ENCODE measurements around the gene SMAD6. TPM values are rescaled to one million over a fixed set of nuclear protein-coding genes. Genes with fewer than 3 reads are reported as not detected.

Gene SMAD6
- total and polyA plus RNA-seq, 7 experiments from 2014 or later: 0.27 to 0.76 (median 0.40) TPM; not detected in 2

- DNase-seq (no peak), ATAC-seq (no peak)
- POLR2A ChIA-PET: interaction anchor here (0.5 to 1.6 kb wide), 3 partner anchors 17 to 85 kb away, joined by 3 to 4 read pairs (median 3); no protein-coding TSS in a partner anchor
- Histone ChIP-seq H3K36me3 (ENCODE audit: control insufficient read depth in 2 of 3, insufficient read depth in 3 of 3, low read length in 3 of 3) (no peaks in the 10 kb centered on the region), H3K27me3 (ENCODE audit: control insufficient read depth in 2 of 2, insufficient read depth in 2 of 2, low read length in 2 of 2) (no peaks in the 10 kb centered on the region), H3K9me3 (ENCODE audit: control insufficient read depth in 2 of 3, low read length in 3 of 3) (no peaks in the 10 kb centered on the region), H3K27ac (ENCODE audit: low read depth, low read length) (no peak overlapping the region), H3K4me1 (ENCODE audit: control insufficient read depth in 2 of 2, insufficient read depth in 2 of 2, low read length in 2 of 2) (peaks cover 0 to 4% of the 10 kb centered on the region in 2 donors), H3K4me3 (ENCODE audit: low read length) (peak overlapping the region; percentile 24)
- Mint-ChIP-seq H3K9me3 (peaks cover 0 to 1% (median 0%) of the 10 kb centered on the region in 11 donors), H3K4me3 (peak overlapping the region in 8 of 10 donors; percentile 50 to 74 (median 67)), H3K27me3 (peaks cover 0 to 18% (median 0%) of the 10 kb centered on the region in 5 donors), H3K36me3 (no peaks in the 10 kb centered on the region), H3K4me1 (peaks cover 0 to 18% (median 10%) of the 10 kb centered on the region in 7 donors), H3K27ac (peak overlapping the region in 6 of 9 donors; percentile 35 to 89 (median 62))
- CTCF ChIA-PET: no interaction called here
- intact Hi-C loops (cut with micrococcal nuclease): loop anchor here in 1 of 2 donors (1.0 kb wide), 1 partner anchor 47 kb away; the partner anchor contains the start of gene SMAD6
Measured at GRCh38 chr15:66655511-66655910, 46.5 kb upstream of the SMAD6 start.

- peak overlapping the region in 3 of 9 donors; percentile 10 to 71 (median 62) for H3K27ac Mint-ChIP-seq
- CTCF ChIA-PET: no interaction called here
- H3K9me3 Mint-ChIP-seq: peaks cover 0 to 1% (median 0%) of the 10 kb centered on the region in 11 donors
- H3K4me1 Mint-ChIP-seq: peaks cover 0 to 18% (median 10%) of the 10 kb centered on the region in 7 donors
- H3K4me3 ChIP-seq (ENCODE audit: low read length): no peak overlapping the region
- H3K36me3 Mint-ChIP-seq: no peaks in the 10 kb centered on the region
- POLR2A ChIA-PET: interaction anchor here (0.5 to 1.2 kb wide), 2 partner anchors 47 to 85 kb away, joined by 3 to 4 read pairs; no protein-coding TSS in a partner anchor
- intact Hi-C loops (cut with micrococcal nuclease): loop anchor here in 1 of 2 donors (1.0 kb wide), 1 partner anchor 46 kb away; the partner anchor contains the start of gene SMAD6
- DNase-seq (no peak), ATAC-seq (no peak)
- H3K27me3 ChIP-seq (ENCODE audit: control insufficient read depth in 2 of 2, insufficient read depth in 2 of 2, low read length in 2 of 2): no peaks in the 10 kb centered on the region
- H3K4me1 ChIP-seq (ENCODE audit: control insufficient read depth in 2 of 2, insufficient read depth in 2 of 2, low read length in 2 of 2): peaks cover 0 to 4% of the 10 kb centered on the region in 2 donors
- H3K36me3 ChIP-seq (ENCODE audit: control insufficient read depth in 2 of 3, insufficient read depth in 3 of 3, low read length in 3 of 3): no peaks in the 10 kb centered on the region
- H3K27me3 Mint-ChIP-seq: peaks cover 0 to 18% (median 0%) of the 10 kb centered on the region in 5 donors
- H3K27ac ChIP-seq (ENCODE audit: low read depth, low read length): no peak overlapping the region
- peak overlapping the region in 5 of 10 donors; percentile 41 to 74 (median 65) for H3K4me3 Mint-ChIP-seq
- H3K9me3 ChIP-seq (ENCODE audit: control insufficient read depth in 2 of 3, low read length in 3 of 3): no peaks in the 10 kb centered on the region
Measured at GRCh38 chr15:66655997-66656396, 46.0 kb upstream of the SMAD6 start.

GRCh38 chr15:66657185-66658020 lies 44.6 kb upstream of the SMAD6 start:
- Histone ChIP-seq H3K9me3 (ENCODE audit: control insufficient read depth in 2 of 3, low read length in 3 of 3) (no peaks in the 10 kb centered on the region), H3K4me3 (ENCODE audit: low read length) (no peak overlapping the region), H3K27ac (ENCODE audit: low read depth, low read length) (no peak overlapping the region), H3K36me3 (ENCODE audit: control insufficient read depth in 2 of 3, insufficient read depth in 3 of 3, low read length in 3 of 3) (no peaks in the 10 kb centered on the region), H3K4me1 (ENCODE audit: control insufficient read depth in 2 of 2, insufficient read depth in 2 of 2, low read length in 2 of 2) (peaks cover 0 to 4% of the 10 kb centered on the region in 2 donors), H3K27me3 (ENCODE audit: control insufficient read depth in 2 of 2, insufficient read depth in 2 of 2, low read length in 2 of 2) (no peaks in the 10 kb centered on the region)
- Mint-ChIP-seq H3K36me3 (no peaks in the 10 kb centered on the region), H3K27me3 (peaks cover 0 to 16% (median 0%) of the 10 kb centered on the region in 5 donors), H3K4me1 (peaks cover 0 to 18% (median 10%) of the 10 kb centered on the region in 7 donors), H3K27ac (no peak overlapping the region), H3K4me3 (no peak overlapping the region), H3K9me3 (peaks cover 0 to 1% (median 0%) of the 10 kb centered on the region in 11 donors)
- ChIA-PET POLR2A (no interaction called here), CTCF (no interaction called here)
- DNase-seq (no peak), ATAC-seq (no peak)
- intact Hi-C loops (cut with micrococcal nuclease): no loop called here

- Mint-ChIP-seq H3K4me1 (peaks cover 0 to 18% (median 10%) of the 10 kb centered on the region in 7 donors), H3K4me3 (no peak overlapping the region), H3K9me3 (peaks cover 0 to 1% (median 0%) of the 10 kb centered on the region in 11 donors), H3K27me3 (peaks cover 0 to 11% (median 0%) of the 10 kb centered on the region in 5 donors), H3K36me3 (no peaks in the 10 kb centered on the region), H3K27ac (no peak overlapping the region)
- Histone ChIP-seq H3K27me3 (ENCODE audit: control insufficient read depth in 2 of 2, insufficient read depth in 2 of 2, low read length in 2 of 2) (no peaks in the 10 kb centered on the region), H3K4me3 (ENCODE audit: low read length) (no peak overlapping the region), H3K27ac (ENCODE audit: low read depth, low read length) (no peak overlapping the region), H3K4me1 (ENCODE audit: control insufficient read depth in 2 of 2, insufficient read depth in 2 of 2, low read length in 2 of 2) (peaks cover 0 to 4% of the 10 kb centered on the region in 2 donors), H3K36me3 (ENCODE audit: control insufficient read depth in 2 of 3, insufficient read depth in 3 of 3, low read length in 3 of 3) (no peaks in the 10 kb centered on the region), H3K9me3 (ENCODE audit: control insufficient read depth in 2 of 3, low read length in 3 of 3) (no peaks in the 10 kb centered on the region)
- CTCF ChIA-PET: no interaction called here
- intact Hi-C loops (cut with micrococcal nuclease): no loop called here
- POLR2A ChIA-PET: no interaction called here
- DNase-seq (no peak), ATAC-seq (no peak)
Measured at GRCh38 chr15:66658044-66658443, 44.0 kb upstream of the SMAD6 start.

GRCh38 chr15:66658855-66659254 lies 43.2 kb upstream of the SMAD6 start:
- Histone ChIP-seq H3K27ac (ENCODE audit: low read depth, low read length) (no peak overlapping the region), H3K4me1 (ENCODE audit: control insufficient read depth in 2 of 2, insufficient read depth in 2 of 2, low read length in 2 of 2) (peaks cover 0 to 4% of the 10 kb centered on the region in 2 donors), H3K9me3 (ENCODE audit: control insufficient read depth in 2 of 3, low read length in 3 of 3) (no peaks in the 10 kb centered on the region), H3K27me3 (ENCODE audit: control insufficient read depth in 2 of 2, insufficient read depth in 2 of 2, low read length in 2 of 2) (no peaks in the 10 kb centered on the region), H3K4me3 (ENCODE audit: low read length) (no peak overlapping the region), H3K36me3 (ENCODE audit: control insufficient read depth in 2 of 3, insufficient read depth in 3 of 3, low read length in 3 of 3) (no peaks in the 10 kb centered on the region)
- peaks cover 0 to 1% (median 0%) of the 10 kb centered on the region in 11 donors for H3K9me3 Mint-ChIP-seq
- no peak overlapping the region for H3K4me3 Mint-ChIP-seq
- ATAC-seq (no peak), DNase-seq (no peak)
- ChIA-PET CTCF (no interaction called here), POLR2A (interaction anchor here (0.6 kb wide), 1 partner anchor 50 kb away, joined by 3 read pairs; no protein-coding TSS in a partner anchor)
- no peak overlapping the region for H3K27ac Mint-ChIP-seq
- H3K4me1 Mint-ChIP-seq: peaks cover 0 to 18% (median 10%) of the 10 kb centered on the region in 7 donors
- intact Hi-C loops (cut with micrococcal nuclease): no loop called here
- H3K27me3 Mint-ChIP-seq: peaks cover 0 to 6% (median 0%) of the 10 kb centered on the region in 5 donors
- no peaks in the 10 kb centered on the region for H3K36me3 Mint-ChIP-seq

GRCh38 chr15:66659384-66659783 lies 42.7 kb upstream of the SMAD6 start:
- POLR2A ChIA-PET: interaction anchor here (0.6 kb wide), 1 partner anchor 50 kb away, joined by 3 read pairs; no protein-coding TSS in a partner anchor
- Mint-ChIP-seq H3K9me3 (peaks cover 0 to 1% (median 0%) of the 10 kb centered on the region in 11 donors), H3K4me1 (peaks cover 0 to 14% (median 10%) of the 10 kb centered on the region in 7 donors)

More at GRCh38 chr15:66659384-66659783, 42.7 kb upstream of the SMAD6 start:
- Histone ChIP-seq H3K4me1 (ENCODE audit: control insufficient read depth in 2 of 2, insufficient read depth in 2 of 2, low read length in 2 of 2) (peaks cover 0 to 4% of the 10 kb centered on the region in 2 donors), H3K4me3 (ENCODE audit: low read length) (no peak overlapping the region), H3K36me3 (ENCODE audit: control insufficient read depth in 2 of 3, insufficient read depth in 3 of 3, low read length in 3 of 3) (no peaks in the 10 kb centered on the region), H3K9me3 (ENCODE audit: control insufficient read depth in 2 of 3, low read length in 3 of 3) (no peaks in the 10 kb centered on the region), H3K27ac (ENCODE audit: low read depth, low read length) (no peak overlapping the region), H3K27me3 (ENCODE audit: control insufficient read depth in 2 of 2, insufficient read depth in 2 of 2, low read length in 2 of 2) (no peaks in the 10 kb centered on the region)
- no peak for ATAC-seq
- Mint-ChIP-seq H3K36me3 (no peaks in the 10 kb centered on the region), H3K4me3 (no peak overlapping the region), H3K27me3 (peaks cover 0 to 2% (median 0%) of the 10 kb centered on the region in 5 donors), H3K27ac (no peak overlapping the region)
- intact Hi-C loops (cut with micrococcal nuclease): no loop called here
- no peak for DNase-seq
- CTCF ChIA-PET: interaction anchor here (0.6 kb wide), 1 partner anchor 62 kb away, joined by 3 read pairs; no protein-coding TSS in a partner anchor
